ENCODE data around the gene LCN10. TPM values are rescaled to one million over a fixed set of nuclear protein-coding genes. Genes with fewer than 3 reads are reported as not detected.

LCN10 gene
- polyA plus RNA-seq, 3 donors: 0.16 TPM; not detected in 2

DNA sequence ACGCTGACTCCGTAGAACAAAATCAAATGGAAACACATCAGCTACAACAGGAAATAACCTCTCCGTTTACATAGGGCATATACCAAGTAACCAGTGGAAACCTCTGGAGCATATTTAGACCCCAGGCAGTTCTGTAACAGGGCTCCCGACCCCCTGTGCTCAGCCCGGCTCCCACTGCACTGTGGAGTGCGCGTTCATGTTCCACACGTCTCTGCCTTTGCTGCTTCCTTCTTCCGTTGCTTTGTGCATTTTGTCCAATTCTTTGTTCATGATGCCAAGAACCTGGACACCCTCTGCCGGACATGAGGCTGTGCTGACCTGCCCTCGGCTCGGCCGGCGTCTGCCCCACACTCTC, 49.6 kb downstream of the LCN10 start:
- Histone ChIP-seq H3K79me2 (ENCODE audit: insufficient read depth, low read length) (no peaks in the 10 kb centered on the region), H3K27me3 (ENCODE audit: control insufficient read depth in 2 of 2, insufficient read depth in 2 of 2, low read length in 2 of 2) (no peaks in the 10 kb centered on the region), H3K9ac (ENCODE audit: insufficient read depth, low read length, poor library complexity, severe bottlenecking) (no peak overlapping the region), H3K4me1 (ENCODE audit: control insufficient read depth in 1 of 2, insufficient read depth in 2 of 2, low read length in 2 of 2) (peaks cover 41 to 44% of the 10 kb centered on the region in 2 donors), H3K9me3 (replicated peaks in 1 of 2; ENCODE audit: control insufficient read depth in 1 of 2, insufficient read depth in 1 of 2, low read length in 2 of 2) (no peaks in the 10 kb centered on the region), H3K4me3 (replicated peaks in 1 of 3; ENCODE audit: low read depth in 2 of 3, low read length in 3 of 3) (no peak overlapping the region), H4K20me1 (ENCODE audit: insufficient read depth, low read length) (no peaks in the 10 kb centered on the region), H3K4me2 (replicated peaks; ENCODE audit: extremely low read depth, low read length, poor library complexity, severe bottlenecking) (no peak overlapping the region), H2AFZ (ENCODE audit: insufficient read depth, low read depth, low read length, poor library complexity, severe bottlenecking) (no peak overlapping the region), H3K27ac (ENCODE audit: low read depth in 1 of 2, low read length in 2 of 2) (no peak overlapping the region), H3K36me3 (replicated peaks in 1 of 2; ENCODE audit: control insufficient read depth in 1 of 2, insufficient read depth in 2 of 2, low read length in 2 of 2) (no peaks in the 10 kb centered on the region)
- Mint-ChIP-seq H3K4me1 (peaks cover 27% of the 10 kb centered on the region), H3K27ac (peak overlapping the region in 4 of 7 donors; percentile 28 to 72 (median 53)), H3K9me3 (peaks cover 0 to 2% (median 0%) of the 10 kb centered on the region in 7 donors), H3K36me3 (no peaks in the 10 kb centered on the region), H3K27me3 (ENCODE audit: low read depth in 3 of 3) (peaks cover 2 to 4% (median 3%) of the 10 kb centered on the region in 3 donors), H3K4me3 (peak overlapping the region in 1 of 2 donors; percentile 19)
- TF ChIP-seq CTCF (IDR thresholded peaks at IDR 0.05): no peak
- no peak for DNase-seq
- intact Hi-C loops (cut with micrococcal nuclease): no loop called here
- 87% methylated on average over 10 of the region's 14 CpGs for WGBS (ENCODE audit: insufficient coverage)

DNA sequence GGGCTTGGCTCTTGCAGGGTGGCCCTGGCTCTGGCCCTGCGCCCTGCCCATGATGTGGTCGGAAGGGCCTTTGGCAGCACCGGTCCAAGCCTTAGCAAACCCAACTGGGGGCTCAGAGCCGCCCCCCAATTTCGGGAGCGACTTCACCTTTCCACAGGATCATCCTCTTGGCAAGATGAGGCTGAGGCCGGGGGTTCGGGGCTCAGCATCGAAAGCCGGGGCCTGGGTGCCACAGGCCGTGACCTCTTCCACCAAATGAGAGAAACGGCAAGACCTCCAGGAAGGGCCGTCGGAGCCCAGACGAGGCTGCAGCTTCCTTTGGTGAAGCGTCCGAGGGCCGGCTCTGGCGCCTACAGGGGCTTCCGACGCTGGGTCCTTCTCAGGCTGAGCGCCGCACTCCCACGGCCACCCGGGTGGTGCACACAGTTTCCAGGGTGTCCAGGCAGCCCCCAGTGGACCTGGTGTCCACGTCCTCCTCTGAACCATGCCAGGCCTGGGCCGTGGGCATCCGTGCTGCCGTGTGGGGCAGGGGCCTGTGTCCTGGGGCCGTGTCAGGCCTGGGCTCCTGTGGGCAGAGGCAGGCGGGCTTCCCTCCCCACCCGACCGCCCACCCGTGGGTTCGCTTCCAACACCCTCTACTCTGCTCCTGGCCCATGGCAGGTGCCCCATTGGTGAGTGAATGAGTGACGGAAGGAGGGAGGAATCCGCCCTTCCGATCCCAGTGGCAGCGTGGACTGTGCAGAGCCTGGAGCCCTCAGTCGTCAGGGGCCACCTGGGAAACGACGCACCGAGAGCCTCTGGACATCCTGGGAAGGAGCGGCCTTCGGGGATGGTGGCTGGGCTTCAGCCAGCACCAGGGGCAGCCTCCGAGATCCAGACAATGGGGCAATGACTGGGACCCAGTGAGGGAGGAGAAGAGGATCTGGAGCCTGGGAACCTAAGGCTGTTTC, 50.3 kb downstream of the LCN10 start:
- no peaks in the 10 kb centered on the region for H3K79me2 ChIP-seq (ENCODE audit: insufficient read depth, low read length)
- Mint-ChIP-seq H3K36me3 (no peaks in the 10 kb centered on the region), H3K27ac (peak overlapping the region in 2 of 7 donors; percentile 13 to 66), H3K4me3 (no peak overlapping the region), H3K9me3 (peaks cover 0 to 3% (median 0%) of the 10 kb centered on the region in 7 donors), H3K27me3 (ENCODE audit: low read depth in 3 of 3) (peaks cover 2 to 4% (median 3%) of the 10 kb centered on the region in 3 donors), H3K4me1 (peaks cover 23% of the 10 kb centered on the region)
- no peaks in the 10 kb centered on the region for H3K27me3 ChIP-seq (ENCODE audit: control insufficient read depth in 2 of 2, insufficient read depth in 2 of 2, low read length in 2 of 2)
- no peak for TF ChIP-seq CTCF (IDR thresholded peaks at IDR 0.05)
- 97% methylated on average over 40 of the region's 46 CpGs for WGBS (ENCODE audit: insufficient coverage)
- H3K9ac ChIP-seq (ENCODE audit: insufficient read depth, low read length, poor library complexity, severe bottlenecking): no peak overlapping the region
- intact Hi-C loops (cut with micrococcal nuclease): no loop called here
- H3K4me2 ChIP-seq (replicated peaks; ENCODE audit: extremely low read depth, low read length, poor library complexity, severe bottlenecking): no peak overlapping the region
- peaks cover 40 to 43% of the 10 kb centered on the region in 2 donors for H3K4me1 ChIP-seq (ENCODE audit: control insufficient read depth in 1 of 2, insufficient read depth in 2 of 2, low read length in 2 of 2)
- H2AFZ ChIP-seq (ENCODE audit: insufficient read depth, low read depth, low read length, poor library complexity, severe bottlenecking): no peak overlapping the region
- no peak overlapping the region for H3K27ac ChIP-seq (ENCODE audit: low read depth in 1 of 2, low read length in 2 of 2)
- no peaks in the 10 kb centered on the region for H3K36me3 ChIP-seq (replicated peaks in 1 of 2; ENCODE audit: control insufficient read depth in 1 of 2, insufficient read depth in 2 of 2, low read length in 2 of 2)
- H4K20me1 ChIP-seq (ENCODE audit: insufficient read depth, low read length): no peaks in the 10 kb centered on the region
- no peak overlapping the region for H3K4me3 ChIP-seq (replicated peaks in 1 of 3; ENCODE audit: low read depth in 2 of 3, low read length in 3 of 3)
- DNase-seq: no peak
- H3K9me3 ChIP-seq (replicated peaks in 1 of 2; ENCODE audit: control insufficient read depth in 1 of 2, insufficient read depth in 1 of 2, low read length in 2 of 2): no peaks in the 10 kb centered on the region

All from CD14-positive monocyte (primary cell).